RWPE1 (cell line): ENCODE measurements around the gene INSYN2B.

Experiments used
- CTCF ChIA-PET: fragments of 350-600 bp; sonication (Branson Sonifier 250); formaldehyde crosslinking; extraction: SDS; loops from one replicate; lab custom pipeline; 2021; lab: Yijun Ruan, JAX
- POLR2A ChIA-PET: fragments of 400-600 bp; formaldehyde crosslinking; extraction: SDS; loops from one replicate; lab custom pipeline; 2020; ENCODE audit warnings: antibody characterized with exemption; ENCODE audit not compliant: low non-redundant PET; lab: Yijun Ruan, JAX
- DNase-seq: peaks from one replicate; pipeline ENCODE4 v3.0.0; 2012; ENCODE audit warnings: low spot score
- H3K27ac ChIP-seq: fragments of 450-650 bp; 2 replicates; pipeline ENCODE4 v1.5.1; 2017
- CTCF ChIP-seq: fragments of 450-650 bp; conservative IDR thresholded peaks from 2 replicates; pipeline ENCODE4 v1.5.1; 2017; ENCODE audit warnings: low read depth, mild to moderate bottlenecking

Gene INSYN2B

DNA sequence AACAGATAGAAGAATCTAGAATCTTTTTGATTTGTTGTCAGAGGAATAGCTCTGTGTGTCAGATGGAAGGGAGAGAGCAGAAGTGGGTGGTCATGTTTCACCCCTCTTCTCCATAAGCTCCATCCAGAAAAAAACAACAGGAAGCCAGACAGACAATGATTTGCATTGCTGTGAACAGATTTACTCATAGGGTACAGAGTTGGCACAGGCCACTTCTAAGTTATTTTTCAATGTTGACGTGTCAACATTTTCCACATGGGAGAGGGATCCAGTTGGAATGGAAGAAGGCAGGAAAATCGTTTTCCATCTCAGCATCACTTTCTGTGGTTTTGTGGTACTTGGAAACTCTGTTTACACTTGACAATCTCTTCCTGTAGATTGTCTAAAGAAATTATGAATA is 86.7 kb downstream of the INSYN2B start:
- no peak for DNase-seq
- no peak overlapping the region for H3K27ac ChIP-seq
- ChIA-PET CTCF (no interaction called here), POLR2A (no interaction called here)
- no peak for TF ChIP-seq CTCF

DNA sequence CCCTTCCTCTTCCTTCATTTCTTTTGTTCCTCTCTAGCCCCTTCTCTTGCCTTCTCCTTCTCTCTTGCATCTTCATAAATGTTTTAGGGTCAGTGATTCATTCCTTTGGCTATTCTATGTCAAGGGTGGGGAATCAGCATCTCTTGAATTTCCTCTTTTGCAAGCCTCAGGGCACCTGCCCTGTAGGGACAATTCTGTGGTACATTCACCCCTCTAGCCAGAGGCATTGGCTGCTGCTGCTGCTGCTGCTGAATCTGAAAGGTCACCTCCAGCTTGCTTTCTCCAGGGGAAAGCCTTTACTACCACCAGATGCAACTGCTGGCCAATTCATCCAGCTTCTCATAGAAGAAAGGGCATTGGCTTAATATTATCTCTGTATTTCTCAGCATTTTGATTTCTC is 87.3 kb downstream of the INSYN2B start:
- no peak for DNase-seq
- ChIA-PET CTCF (no interaction called here), POLR2A (no interaction called here)
- H3K27ac ChIP-seq: no peak overlapping the region
- no peak for TF ChIP-seq CTCF

GRCh38 chr5:169889572-169889971 is 90.7 kb downstream of the INSYN2B start:
- no peak for DNase-seq
- CTCF ChIA-PET: no interaction called here
- no peak overlapping the region for H3K27ac ChIP-seq
- TF ChIP-seq CTCF: no peak
- POLR2A ChIA-PET: no interaction called here

- DNase-seq: no peak
- H3K27ac ChIP-seq: no peak overlapping the region
- ChIA-PET POLR2A (no interaction called here), CTCF (no interaction called here)
- no peak for TF ChIP-seq CTCF
Measured at GRCh38 chr5:169886677-169887076, 93.6 kb downstream of the INSYN2B start.

DNA sequence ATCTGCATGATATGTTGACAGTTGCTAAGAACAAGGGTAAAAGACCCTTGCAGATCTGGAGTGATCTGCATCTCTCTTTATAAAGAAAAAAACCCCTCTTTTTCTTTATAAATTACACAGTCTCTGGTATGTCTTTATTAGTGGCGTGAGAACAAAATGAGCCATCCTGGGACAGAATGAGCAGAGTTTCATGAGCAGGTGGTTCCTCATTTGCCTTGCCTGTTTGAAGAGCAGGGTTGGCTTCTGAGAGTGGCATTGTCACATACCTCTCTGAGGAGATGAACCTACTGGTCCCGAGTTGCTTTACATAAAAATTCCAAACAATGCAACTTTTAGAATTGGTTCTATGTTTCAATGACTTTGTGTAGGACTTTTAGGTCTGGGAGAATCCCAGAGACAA is 94.3 kb downstream of the INSYN2B start:
- POLR2A ChIA-PET: no interaction called here
- DNase-seq: no peak
- no peak overlapping the region for H3K27ac ChIP-seq
- no peak for TF ChIP-seq CTCF
- CTCF ChIA-PET: no interaction called here

DNA sequence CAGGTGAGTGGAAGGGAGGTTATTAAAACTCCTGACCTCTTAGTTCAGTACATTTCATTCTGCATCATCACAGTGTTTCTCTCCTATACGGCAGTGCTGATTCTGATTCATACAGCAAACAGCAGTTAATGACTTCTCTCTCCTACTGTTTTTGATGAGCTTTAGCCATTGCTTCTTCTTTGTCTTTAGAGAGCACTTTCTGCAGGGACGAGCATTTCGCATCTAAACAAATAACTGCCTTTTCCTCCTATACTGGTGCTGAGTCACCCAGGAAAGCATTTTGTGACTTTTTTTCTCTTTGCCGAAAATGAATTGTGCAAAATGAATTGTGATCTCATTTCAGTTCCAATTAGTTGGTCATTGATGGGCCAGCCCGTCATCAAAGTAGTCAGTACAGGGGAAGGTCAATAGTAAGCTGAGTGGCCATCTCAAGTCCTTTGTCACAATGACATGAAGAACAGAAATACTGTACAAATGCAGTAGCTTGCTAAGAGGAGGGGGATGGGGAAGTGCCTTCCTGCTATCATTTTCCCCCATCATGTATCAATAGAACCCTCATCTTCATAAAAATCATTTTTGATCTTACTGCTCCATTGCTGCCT is 98.5 kb downstream of the INSYN2B start:
- ChIA-PET POLR2A (no interaction called here), CTCF (no interaction called here)
- DNase-seq: no peak
- H3K27ac ChIP-seq: no peak overlapping the region
- TF ChIP-seq CTCF: no peak

GRCh38 chr5:169880785-169881184 is 99.5 kb downstream of the INSYN2B start:
- DNase-seq: no peak
- H3K27ac ChIP-seq: no peak overlapping the region
- ChIA-PET CTCF (interaction anchor here (0.6 to 0.7 kb wide), 2 partner anchors 13 to 33 kb away, joined by 3 read pairs; no protein-coding TSS in a partner anchor), POLR2A (no interaction called here)
- no peak for TF ChIP-seq CTCF
